GM21360 (cell line): ENCODE measurements around the gene GARS1.

Experiments
- ATAC-seq: cut with Tn5 transposase; IDR thresholded peaks from one replicate; pipeline ENCODE4 v1.9.1; 2021; ENCODE audit warnings: mild to moderate bottlenecking, moderate library complexity; ENCODE audit not compliant: unreplicated experiment

Gene GARS1

GRCh38 chr7:30652698-30653641, 58.3 kb downstream of the GARS1 start:
- ATAC-seq = no peak

DNA sequence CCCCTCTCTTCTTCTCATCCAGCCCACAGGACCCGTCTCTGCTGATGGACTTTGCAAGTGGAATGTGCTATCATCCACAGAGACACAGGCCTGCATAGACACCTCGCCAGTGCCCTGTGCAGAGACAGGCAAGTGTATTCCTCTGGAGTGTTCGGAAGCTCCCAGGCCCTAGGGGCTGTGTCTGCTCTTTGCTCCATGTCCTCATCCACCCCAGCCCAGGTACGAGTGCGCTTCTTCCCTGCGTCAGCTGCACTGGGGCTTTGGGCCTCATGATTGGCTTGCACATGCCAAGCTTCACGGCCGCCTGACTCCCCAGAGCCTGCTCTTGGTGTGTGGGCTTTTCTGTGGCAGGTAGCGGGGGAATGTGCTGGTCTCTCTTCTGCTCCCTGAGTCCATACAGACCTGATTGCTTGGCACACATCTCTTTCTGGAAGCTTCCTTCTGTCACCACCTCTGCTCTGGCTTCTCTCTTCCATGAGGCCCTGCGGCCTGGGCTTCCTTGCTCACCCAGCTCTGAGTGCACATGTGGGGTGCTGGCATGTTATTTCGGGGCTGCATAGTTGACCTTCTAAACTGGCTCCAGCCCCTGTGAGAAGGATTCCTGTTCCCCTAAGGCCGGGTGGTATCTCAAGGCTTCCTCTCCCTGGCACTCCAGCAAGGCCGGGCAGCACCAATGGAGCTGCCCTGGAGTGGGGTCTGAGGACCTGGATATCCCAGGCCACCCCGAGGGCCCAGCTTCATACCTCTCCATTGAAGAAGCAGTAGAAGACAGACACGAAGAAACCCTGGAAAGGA, 59.8 kb downstream of the GARS1 start:
- ATAC-seq = no peak

- no peak for ATAC-seq
These were observed 60.7 kb downstream of the GARS1 start for GRCh38 chr7:30655096-30655970.

- no peak for ATAC-seq
These were observed 61.6 kb downstream of the GARS1 start for GRCh38 chr7:30656006-30656957.

GRCh38 chr7:30657131-30657530, 62.5 kb downstream of the GARS1 start:
- no peak for ATAC-seq

DNA sequence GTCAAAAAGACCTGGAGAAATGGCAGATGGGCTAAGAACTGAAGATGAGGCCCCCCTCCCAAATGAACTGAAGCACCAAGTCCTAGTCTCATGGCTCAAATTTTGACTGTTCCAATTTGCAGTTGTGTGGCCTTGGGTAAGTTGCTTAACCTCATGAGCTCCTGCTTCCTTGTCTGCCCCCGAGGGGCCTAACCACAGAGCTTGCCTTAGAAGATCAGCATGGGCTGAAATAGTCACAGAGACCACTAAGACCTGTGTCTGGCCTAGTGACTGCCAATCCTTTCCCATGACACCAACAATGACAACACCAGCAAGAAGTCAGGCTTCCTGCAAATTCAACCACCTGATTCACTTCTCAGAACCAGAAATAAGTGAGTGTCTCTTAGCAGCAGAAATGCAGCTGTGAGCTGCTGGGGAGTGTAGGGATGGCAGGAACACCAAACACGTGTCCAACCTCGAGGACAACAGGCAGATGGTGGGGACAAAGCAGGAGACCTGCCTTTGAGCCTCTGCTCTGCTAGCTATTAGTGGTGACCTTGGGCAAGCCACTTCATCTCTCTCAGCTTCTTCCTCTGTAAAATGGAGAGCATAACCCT, 63.9 kb downstream of the GARS1 start:
- ATAC-seq = no peak

DNA sequence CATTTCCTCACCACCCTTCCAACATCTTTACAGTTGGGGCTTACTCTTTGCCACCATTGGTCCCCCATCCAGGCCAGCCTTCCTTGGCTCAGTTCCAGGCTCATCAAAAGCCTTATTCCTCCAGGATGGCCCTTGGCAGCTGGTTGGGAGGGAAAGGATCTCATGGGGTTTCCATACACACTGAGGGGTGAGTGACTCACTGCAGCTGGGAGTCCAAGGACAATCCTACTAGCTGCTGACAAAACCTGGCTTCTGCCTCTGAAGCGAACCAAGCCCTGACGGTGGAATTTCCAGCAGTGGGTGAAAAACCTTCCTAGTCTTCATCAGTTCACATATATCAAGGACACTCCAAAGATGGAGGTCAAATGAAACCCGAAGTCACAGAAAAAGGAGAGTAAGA, 64.6 kb downstream of the GARS1 start:
- no peak for ATAC-seq

- no peak for ATAC-seq
These were observed 65.9 kb downstream of the GARS1 start for GRCh38 chr7:30660331-30661255.

DNA sequence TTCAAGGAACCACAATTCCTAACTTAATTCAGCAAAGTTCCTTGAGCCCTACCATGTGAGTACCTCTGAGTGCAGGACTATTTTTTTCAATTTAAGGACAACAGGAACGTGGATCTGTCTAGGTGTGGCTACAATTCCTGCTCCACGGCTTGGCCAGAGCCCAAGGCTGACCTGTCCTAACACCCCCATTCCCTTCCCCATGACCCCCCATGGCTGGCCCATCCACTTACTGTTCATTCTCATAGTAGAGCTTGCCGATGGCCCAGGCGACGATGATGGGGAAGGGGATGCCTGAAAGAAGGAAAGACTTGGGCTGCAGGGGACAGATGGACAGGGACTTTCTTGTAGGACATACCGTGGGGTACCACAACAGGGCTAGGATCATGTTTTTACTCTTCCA, 67.2 kb downstream of the GARS1 start:
- no peak for ATAC-seq

- ATAC-seq = no peak
These were observed 67.8 kb downstream of the GARS1 start for GRCh38 chr7:30662431-30662939.

DNA sequence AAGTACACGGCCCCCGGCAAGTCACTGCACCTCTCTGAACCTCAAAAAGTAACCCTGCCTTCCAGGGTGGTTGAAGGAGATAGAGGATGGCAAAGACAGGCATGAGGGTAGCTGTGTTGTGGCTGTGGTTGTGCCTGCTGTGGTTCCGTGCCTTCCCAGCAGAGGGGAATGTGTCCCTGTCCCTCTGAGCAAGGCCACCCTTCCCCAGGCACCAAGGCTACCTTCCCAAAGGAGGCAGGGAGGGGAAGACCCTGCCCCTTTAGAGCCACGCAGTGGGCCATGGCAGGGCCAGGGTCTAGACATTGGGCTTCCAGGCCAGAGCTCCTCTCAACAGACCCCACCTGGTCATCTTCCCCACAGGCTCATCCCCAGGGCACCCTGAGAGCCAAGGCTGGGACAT, 68.7 kb downstream of the GARS1 start:
- no peak for ATAC-seq

DNA sequence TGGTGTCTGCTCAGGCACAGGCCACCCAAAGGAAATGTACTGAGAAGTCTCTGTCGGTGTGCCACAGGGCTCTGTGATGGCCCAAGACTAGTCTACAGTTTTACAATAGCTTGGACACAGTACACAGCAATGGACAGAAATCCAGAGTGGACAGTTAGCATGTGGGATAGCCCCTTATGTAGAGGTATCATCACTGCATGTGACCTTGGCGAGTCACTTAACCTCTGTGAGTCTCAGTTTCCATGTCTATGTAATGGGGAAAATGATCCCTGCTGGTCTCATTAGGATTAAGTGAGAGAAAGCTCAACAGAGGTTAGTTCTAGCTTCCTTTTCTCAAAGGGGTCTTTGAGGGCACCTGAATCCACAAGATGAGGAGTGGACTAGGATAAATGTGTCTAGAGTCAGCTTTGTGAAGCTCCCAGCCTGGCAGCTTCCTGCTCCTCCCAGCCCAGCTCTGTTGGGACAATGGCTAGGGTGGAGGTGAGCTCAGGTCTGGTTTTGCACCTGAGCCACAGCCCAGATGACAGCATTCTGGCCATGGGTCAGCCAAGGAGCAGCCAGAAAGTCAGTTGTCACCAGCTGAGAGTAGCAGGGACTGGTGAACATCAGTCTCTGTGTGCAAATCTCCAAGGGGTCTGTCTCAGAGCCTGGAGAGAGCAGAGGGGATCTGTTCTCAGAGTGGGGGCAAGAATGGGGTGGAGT, 69.7 kb downstream of the GARS1 start:
- ATAC-seq = no peak

DNA sequence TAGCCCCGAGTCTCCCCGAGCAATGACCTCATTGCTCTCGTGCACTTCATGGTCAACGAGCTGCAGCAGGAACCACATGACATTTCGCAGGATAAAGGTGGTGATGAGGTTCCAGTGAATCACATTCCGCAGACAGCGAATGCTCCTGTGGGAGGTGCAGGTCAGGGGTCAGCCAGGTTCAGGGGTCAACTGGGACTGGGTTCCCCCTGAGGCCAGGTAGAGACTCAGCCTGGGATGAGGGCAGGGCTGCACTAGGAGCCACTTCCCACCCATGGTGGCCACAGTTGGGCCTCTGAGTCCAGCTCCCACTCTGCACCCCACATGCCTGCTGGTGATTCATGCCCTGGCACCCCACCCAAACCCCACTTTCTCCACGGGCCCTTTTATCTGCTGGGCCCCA, 70.4 kb downstream of the GARS1 start:
- ATAC-seq = no peak

- no peak for ATAC-seq
These were observed 70.8 kb downstream of the GARS1 start for GRCh38 chr7:30665449-30665848.

- no peak for ATAC-seq
These were observed 72.5 kb downstream of the GARS1 start for GRCh38 chr7:30667172-30667571.

- ATAC-seq = no peak
These were observed 73.4 kb downstream of the GARS1 start for GRCh38 chr7:30668102-30668501.

GRCh38 chr7:30671793-30672465, 77.3 kb downstream of the GARS1 start:
- ATAC-seq = no peak
